ENCODE measurements around the gene PCDHAC1. TPM values are rescaled to one million over a fixed set of nuclear protein-coding genes. Genes with fewer than 3 reads are reported as not detected.

The PCDHAC1 gene
- total RNA-seq, 1 donor from 2014 or later, result not detected

- no peak overlapping the region for H3K4me3 Mint-ChIP-seq (ENCODE audit: low read depth)
- no peaks in the 10 kb centered on the region for H3K27me3 Mint-ChIP-seq (ENCODE audit: low read depth)
- no peaks in the 10 kb centered on the region for H3K4me1 Mint-ChIP-seq (ENCODE audit: low read depth)
- no peaks in the 10 kb centered on the region for H3K36me3 Mint-ChIP-seq (ENCODE audit: low read depth)
- H3K27ac Mint-ChIP-seq, result no peak overlapping the region
- intact Hi-C loops (cut with micrococcal nuclease), result no loop called here
- DNase-seq (ENCODE audit: low spot score), result no peak
- H3K9me3 Mint-ChIP-seq, result no peaks in the 10 kb centered on the region
These were observed 9.0 kb downstream of the PCDHAC1 start for GRCh38 chr5:140934964-140935606.

- Mint-ChIP-seq H3K9me3 (peaks cover 29% of the 10 kb centered on the region), H3K4me3 (ENCODE audit: low read depth) (no peak overlapping the region), H3K36me3 (ENCODE audit: low read depth) (no peaks in the 10 kb centered on the region), H3K4me1 (ENCODE audit: low read depth) (no peaks in the 10 kb centered on the region), H3K27me3 (ENCODE audit: low read depth) (no peaks in the 10 kb centered on the region), H3K27ac (no peak overlapping the region)
- DNase-seq (ENCODE audit: low spot score), result no peak
- intact Hi-C loops (cut with micrococcal nuclease), result no loop called here
These were observed 20.5 kb downstream of the PCDHAC1 start for GRCh38 chr5:140946578-140946977.

GRCh38 chr5:140951636-140952035 is 25.5 kb downstream of the PCDHAC1 start:
- H3K27ac Mint-ChIP-seq, result no peak overlapping the region
- no peak overlapping the region for H3K4me3 Mint-ChIP-seq (ENCODE audit: low read depth)
- peaks cover 11% of the 10 kb centered on the region for H3K9me3 Mint-ChIP-seq
- DNase-seq (ENCODE audit: low spot score), result no peak
- no peaks in the 10 kb centered on the region for H3K27me3 Mint-ChIP-seq (ENCODE audit: low read depth)
- intact Hi-C loops (cut with micrococcal nuclease), result no loop called here
- no peaks in the 10 kb centered on the region for H3K36me3 Mint-ChIP-seq (ENCODE audit: low read depth)
- H3K4me1 Mint-ChIP-seq (ENCODE audit: low read depth), result no peaks in the 10 kb centered on the region

- no peak overlapping the region for H3K27ac Mint-ChIP-seq
- intact Hi-C loops (cut with micrococcal nuclease), result no loop called here
These were observed 27.1 kb downstream of the PCDHAC1 start for GRCh38 chr5:140953234-140953633.

GRCh38 chr5:140962190-140962589 is 36.1 kb downstream of the PCDHAC1 start:
- H3K27me3 Mint-ChIP-seq (ENCODE audit: low read depth), result peaks cover 7% of the 10 kb centered on the region
- H3K4me3 Mint-ChIP-seq (ENCODE audit: low read depth), result no peak overlapping the region
- H3K27ac Mint-ChIP-seq, result no peak overlapping the region
- DNase-seq (ENCODE audit: low spot score), result no peak
- no peaks in the 10 kb centered on the region for H3K9me3 Mint-ChIP-seq
- no peaks in the 10 kb centered on the region for H3K36me3 Mint-ChIP-seq (ENCODE audit: low read depth)
- intact Hi-C loops (cut with micrococcal nuclease), result no loop called here
- H3K4me1 Mint-ChIP-seq (ENCODE audit: low read depth), result no peaks in the 10 kb centered on the region

More at GRCh38 chr5:140953234-140953633, 27.1 kb downstream of the PCDHAC1 start:
- no peak overlapping the region for H3K4me3 Mint-ChIP-seq (ENCODE audit: low read depth)
- no peaks in the 10 kb centered on the region for H3K4me1 Mint-ChIP-seq (ENCODE audit: low read depth)
- DNase-seq (ENCODE audit: low spot score), result no peak
- H3K27me3 Mint-ChIP-seq (ENCODE audit: low read depth), result no peaks in the 10 kb centered on the region
- no peaks in the 10 kb centered on the region for H3K36me3 Mint-ChIP-seq (ENCODE audit: low read depth)
- peaks cover 9% of the 10 kb centered on the region for H3K9me3 Mint-ChIP-seq

GRCh38 chr5:140964356-140964755 is 38.3 kb downstream of the PCDHAC1 start:
- H3K27ac Mint-ChIP-seq, result no peak overlapping the region
- no peak for DNase-seq (ENCODE audit: low spot score)
- intact Hi-C loops (cut with micrococcal nuclease), result no loop called here
- no peak overlapping the region for H3K4me3 Mint-ChIP-seq (ENCODE audit: low read depth)
- no peaks in the 10 kb centered on the region for H3K9me3 Mint-ChIP-seq
- no peaks in the 10 kb centered on the region for H3K36me3 Mint-ChIP-seq (ENCODE audit: low read depth)
- H3K27me3 Mint-ChIP-seq (ENCODE audit: low read depth), result peaks cover 7% of the 10 kb centered on the region
- H3K4me1 Mint-ChIP-seq (ENCODE audit: low read depth), result no peaks in the 10 kb centered on the region

GRCh38 chr5:140965905-140966292 is 39.8 kb downstream of the PCDHAC1 start:
- intact Hi-C loops (cut with micrococcal nuclease), result no loop called here
- no peak overlapping the region for H3K27ac Mint-ChIP-seq
- no peak overlapping the region for H3K4me3 Mint-ChIP-seq (ENCODE audit: low read depth)
- DNase-seq (ENCODE audit: low spot score), result no peak
- H3K36me3 Mint-ChIP-seq (ENCODE audit: low read depth), result no peaks in the 10 kb centered on the region
- no peaks in the 10 kb centered on the region for H3K4me1 Mint-ChIP-seq (ENCODE audit: low read depth)
- peaks cover 7% of the 10 kb centered on the region for H3K27me3 Mint-ChIP-seq (ENCODE audit: low read depth)
- no peaks in the 10 kb centered on the region for H3K9me3 Mint-ChIP-seq

GRCh38 chr5:140966293-140967225 is 40.5 kb downstream of the PCDHAC1 start, which contains the start of gene PCDHAC2:
Gene PCDHAC2, plus strand, starts transcription at chr5:140966476. Its CDS starts 291 bp downstream, at chr5:140966767.
- DNase-seq (ENCODE audit: low spot score), result no peak
- Mint-ChIP-seq H3K9me3 (no peaks in the 10 kb centered on the region), H3K4me1 (ENCODE audit: low read depth) (no peaks in the 10 kb centered on the region), H3K36me3 (ENCODE audit: low read depth) (no peaks in the 10 kb centered on the region), H3K27me3 (ENCODE audit: low read depth) (peaks cover 7% of the 10 kb centered on the region), H3K27ac (no peak within 1 kb of the TSS), H3K4me3 (ENCODE audit: low read depth) (no peak within 1 kb of the TSS)
- intact Hi-C loops (cut with micrococcal nuclease), result no loop called here

GRCh38 chr5:140967226-140967893 is 41.3 kb downstream of the PCDHAC1 start:
- Mint-ChIP-seq H3K4me3 (ENCODE audit: low read depth) (no peak overlapping the region), H3K27ac (no peak overlapping the region), H3K9me3 (no peaks in the 10 kb centered on the region), H3K4me1 (ENCODE audit: low read depth) (no peaks in the 10 kb centered on the region), H3K27me3 (ENCODE audit: low read depth) (peaks cover 7% of the 10 kb centered on the region), H3K36me3 (ENCODE audit: low read depth) (no peaks in the 10 kb centered on the region)
- no peak for DNase-seq (ENCODE audit: low spot score)
- intact Hi-C loops (cut with micrococcal nuclease), result no loop called here

- Mint-ChIP-seq H3K4me1 (ENCODE audit: low read depth) (no peaks in the 10 kb centered on the region), H3K36me3 (ENCODE audit: low read depth) (no peaks in the 10 kb centered on the region), H3K9me3 (no peaks in the 10 kb centered on the region), H3K27me3 (ENCODE audit: low read depth) (peaks cover 6% of the 10 kb centered on the region), H3K27ac (no peak overlapping the region), H3K4me3 (ENCODE audit: low read depth) (no peak overlapping the region)
- no peak for DNase-seq (ENCODE audit: low spot score)
- intact Hi-C loops (cut with micrococcal nuclease), result no loop called here
These were observed 43.8 kb downstream of the PCDHAC1 start for GRCh38 chr5:140969880-140970279.

- Mint-ChIP-seq H3K36me3 (ENCODE audit: low read depth) (no peaks in the 10 kb centered on the region), H3K27ac (no peak overlapping the region), H3K4me1 (ENCODE audit: low read depth) (no peaks in the 10 kb centered on the region), H3K4me3 (ENCODE audit: low read depth) (no peak overlapping the region), H3K9me3 (no peaks in the 10 kb centered on the region), H3K27me3 (ENCODE audit: low read depth) (no peaks in the 10 kb centered on the region)
- DNase-seq (ENCODE audit: low spot score), result no peak
- intact Hi-C loops (cut with micrococcal nuclease), result no loop called here
These were observed 47.5 kb downstream of the PCDHAC1 start for GRCh38 chr5:140973550-140973949.

- Mint-ChIP-seq H3K4me1 (ENCODE audit: low read depth) (no peaks in the 10 kb centered on the region), H3K27ac (no peak overlapping the region), H3K36me3 (ENCODE audit: low read depth) (no peaks in the 10 kb centered on the region), H3K4me3 (ENCODE audit: low read depth) (no peak overlapping the region), H3K27me3 (ENCODE audit: low read depth) (no peaks in the 10 kb centered on the region), H3K9me3 (no peaks in the 10 kb centered on the region)
- no peak for DNase-seq (ENCODE audit: low spot score)
- intact Hi-C loops (cut with micrococcal nuclease), result no loop called here
These were observed 50.9 kb downstream of the PCDHAC1 start for GRCh38 chr5:140977003-140977402.

- Mint-ChIP-seq H3K4me3 (ENCODE audit: low read depth) (no peak overlapping the region), H3K9me3 (no peaks in the 10 kb centered on the region), H3K27me3 (ENCODE audit: low read depth) (no peaks in the 10 kb centered on the region)
These were observed 52.2 kb downstream of the PCDHAC1 start for GRCh38 chr5:140978260-140978659.

More at GRCh38 chr5:140978260-140978659, 52.2 kb downstream of the PCDHAC1 start:
- no peaks in the 10 kb centered on the region for H3K36me3 Mint-ChIP-seq (ENCODE audit: low read depth)
- H3K4me1 Mint-ChIP-seq (ENCODE audit: low read depth), result no peaks in the 10 kb centered on the region
- intact Hi-C loops (cut with micrococcal nuclease), result no loop called here
- H3K27ac Mint-ChIP-seq, result no peak overlapping the region
- DNase-seq (ENCODE audit: low spot score), result no peak

Measured in activated T-helper 2 cell treated with anti-CD3 and anti-CD28 coated beads, Interferon-gamma antibody, Interleukin-2, Interleukin-4, amounts not matched to agents 10 μg/mL and 5 μg/mL and 100 μg/mL, durations not matched to agents 14 hours and 24 hours and 36 hours (primary cell).